SJCRH30 (cell line): ENCODE measurements around the gene RPS16. TPM values are rescaled to one million over a fixed set of nuclear protein-coding genes. Genes with fewer than 3 reads are reported as not detected.
A peak's percentile ranks its signal among the peaks of the same experiment; 100 is the strongest.

Source experiments
- DNase-seq, 2 experiments: peaks; one replicate each; pipeline ENCODE4 v3.0.0-alpha.2; 2015 to 2020
- H3K27ac ChIP-seq: fragments of 250-450 bp; sonication (Bioruptor Pico); 2 replicates; pipeline ENCODE4 v1.5.1; 2020; ENCODE audit warnings: mild to moderate bottlenecking, moderate library complexity
- H3K27me3 ChIP-seq: fragments of 250-450 bp; sonication (Bioruptor Pico); 2 replicates; pipeline ENCODE4 v1.5.1; 2020; ENCODE audit warnings: mild to moderate bottlenecking, moderate library complexity
- H3K36me3 ChIP-seq: fragments of 250-450 bp; sonication (Bioruptor Pico); 2 replicates; pipeline ENCODE4 v1.5.1; 2020; ENCODE audit warnings: mild to moderate bottlenecking, moderate library complexity
- H3K4me1 ChIP-seq: fragments of 250-450 bp; sonication (Bioruptor Pico); 2 replicates; pipeline ENCODE4 v1.5.1; 2020; ENCODE audit warnings: mild to moderate bottlenecking, moderate library complexity
- H3K4me3 ChIP-seq: fragments of 250-450 bp; sonication (Bioruptor Pico); 2 replicates; pipeline ENCODE4 v1.5.1; 2020; ENCODE audit warnings: mild to moderate bottlenecking, moderate library complexity
- H3K9me3 ChIP-seq: fragments of 250-450 bp; sonication (Bioruptor Pico); replicated peaks from 2 replicates; pipeline ENCODE4 v1.5.1; 2020; ENCODE audit warnings: mild to moderate bottlenecking, moderate library complexity
- total RNA-seq: library from RNA; depleted of rRNA; stranded (reverse); fragments of >200 nt; shearing (Covaris generic); gene quantifications from 2 replicates; pipeline ENCODE4 v1.2.3, GENCODE V29; 2014

The RPS16 gene
- total RNA-seq, 1 experiment from 2014 or later, result 1,718 TPM

DNA sequence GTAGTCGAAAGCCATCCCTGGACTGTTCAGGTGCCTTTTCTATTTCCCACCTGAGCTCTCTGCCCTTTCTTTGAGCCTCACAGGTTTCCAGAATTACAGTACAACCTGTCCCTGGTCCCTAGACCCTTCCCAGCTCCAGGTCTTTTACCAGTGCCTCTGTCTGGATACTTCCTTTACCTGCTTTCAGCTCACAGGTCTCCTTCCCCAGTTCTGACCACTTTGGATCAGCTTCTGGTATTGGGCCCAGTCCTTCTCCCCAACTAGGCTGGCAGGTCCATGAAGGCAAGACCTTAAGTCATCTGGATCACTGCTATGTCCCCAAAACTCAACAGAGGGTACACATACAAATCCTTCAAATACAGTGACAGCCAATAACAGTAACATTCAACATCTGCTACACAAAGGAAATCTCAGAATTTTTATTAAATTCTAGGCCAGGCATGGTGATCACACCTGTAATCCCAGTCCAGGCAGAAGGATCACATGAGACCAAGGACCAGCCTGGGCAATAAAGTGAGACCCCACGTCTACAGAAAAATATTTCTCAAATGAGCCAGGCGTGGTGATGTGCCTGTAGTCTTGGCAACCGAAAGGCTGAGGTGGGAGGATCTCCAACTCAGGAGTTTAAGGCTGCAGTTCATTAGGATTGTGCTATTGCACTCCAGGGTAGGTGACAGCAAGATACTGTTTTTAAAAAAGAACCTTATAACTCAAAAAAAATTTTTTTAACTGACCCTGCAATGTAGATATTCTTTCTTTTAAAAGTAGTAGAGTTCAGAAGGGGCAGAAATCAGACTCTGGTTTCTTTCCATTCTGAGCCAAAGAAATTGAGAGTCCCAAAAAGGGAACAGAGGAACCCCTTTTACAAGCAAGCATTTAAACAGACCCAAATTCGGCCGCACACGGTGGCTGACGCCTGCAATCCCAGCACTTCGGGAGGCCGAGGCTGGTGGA, 1.3 kb downstream of the RPS16 start:
- no peak for DNase-seq
- Histone ChIP-seq H3K27ac (no peak overlapping the region; the same call in 1 of the 2 replicates), H3K36me3 (peaks cover 39% of the 10 kb centered on the region), H3K27me3 (no peaks in the 10 kb centered on the region), H3K4me3 (peak overlapping the region; percentile 85), H3K4me1 (no peaks in the 10 kb centered on the region), H3K9me3 (no peaks in the 10 kb centered on the region)

GRCh38 chr19:39433480-39434079, 2.2 kb downstream of the RPS16 start:
- DNase-seq, result no peak
- peaks cover 4% of the 10 kb centered on the region; the same call in 1 of the 2 replicates for H3K4me1 ChIP-seq
- no peaks in the 10 kb centered on the region for H3K9me3 ChIP-seq
- H3K27ac ChIP-seq, result no peak overlapping the region
- peaks cover 39% of the 10 kb centered on the region for H3K36me3 ChIP-seq
- H3K4me3 ChIP-seq, result no peak overlapping the region
- no peaks in the 10 kb centered on the region for H3K27me3 ChIP-seq

GRCh38 chr19:39432677-39433025, 3.1 kb downstream of the RPS16 start:
- Histone ChIP-seq H3K27ac (no peak overlapping the region), H3K27me3 (no peaks in the 10 kb centered on the region), H3K4me1 (peaks cover 7% of the 10 kb centered on the region; the same call in 1 of the 2 replicates), H3K36me3 (peaks cover 39% of the 10 kb centered on the region), H3K4me3 (no peak overlapping the region), H3K9me3 (no peaks in the 10 kb centered on the region)
- no peak for DNase-seq

GRCh38 chr19:39430675-39431593, 4.8 kb downstream of the RPS16 start:
- Histone ChIP-seq H3K4me3 (no peak overlapping the region), H3K27me3 (no peaks in the 10 kb centered on the region), H3K27ac (peak overlapping the region; percentile 3; the same call in 1 of the 2 replicates), H3K4me1 (peaks cover 7% of the 10 kb centered on the region; the same call in 1 of the 2 replicates), H3K36me3 (peaks cover 39% of the 10 kb centered on the region), H3K9me3 (no peaks in the 10 kb centered on the region)
- peak; percentile 30 to 51 for DNase-seq

- H3K4me1 ChIP-seq, result peaks cover 7% of the 10 kb centered on the region; the same call in 1 of the 2 replicates
- H3K4me3 ChIP-seq, result peak overlapping the region; percentile 7; the same call in 1 of the 2 replicates
- peak; percentile 74 to 79 for DNase-seq
- no peaks in the 10 kb centered on the region for H3K27me3 ChIP-seq
- H3K9me3 ChIP-seq, result no peaks in the 10 kb centered on the region
- H3K27ac ChIP-seq, result no peak overlapping the region; the same call in 1 of the 2 replicates
- H3K36me3 ChIP-seq, result peaks cover 29% of the 10 kb centered on the region
Observed at GRCh38 chr19:39428283-39429112, 7.3 kb downstream of the RPS16 start.

GRCh38 chr19:39427707-39428106, 8.0 kb downstream of the RPS16 start:
- Histone ChIP-seq H3K36me3 (peaks cover 23% of the 10 kb centered on the region), H3K4me3 (no peak overlapping the region), H3K27ac (no peak overlapping the region), H3K27me3 (no peaks in the 10 kb centered on the region), H3K9me3 (no peaks in the 10 kb centered on the region), H3K4me1 (peaks cover 7% of the 10 kb centered on the region; the same call in 1 of the 2 replicates)
- no peak for DNase-seq

GRCh38 chr19:39426170-39426569, 9.6 kb downstream of the RPS16 start:
- DNase-seq, result no peak
- H3K27ac ChIP-seq, result no peak overlapping the region
- peaks cover 27% of the 10 kb centered on the region for H3K36me3 ChIP-seq
- no peaks in the 10 kb centered on the region for H3K27me3 ChIP-seq
- H3K4me3 ChIP-seq, result no peak overlapping the region
- peaks cover 7% of the 10 kb centered on the region; the same call in 1 of the 2 replicates for H3K4me1 ChIP-seq
- H3K9me3 ChIP-seq, result no peaks in the 10 kb centered on the region

- DNase-seq, result no peak
- Histone ChIP-seq H3K27me3 (no peaks in the 10 kb centered on the region), H3K4me1 (peaks cover 7% of the 10 kb centered on the region; the same call in 1 of the 2 replicates), H3K4me3 (no peak overlapping the region), H3K36me3 (peaks cover 28% of the 10 kb centered on the region), H3K27ac (no peak overlapping the region), H3K9me3 (no peaks in the 10 kb centered on the region)
Observed at GRCh38 chr19:39425744-39426143, 10.0 kb downstream of the RPS16 start.

GRCh38 chr19:39424934-39425333, 10.8 kb downstream of the RPS16 start:
- peaks cover 33% of the 10 kb centered on the region for H3K36me3 ChIP-seq

GRCh38 chr19:39423258-39424086, 12.3 kb downstream of the RPS16 start:
- Histone ChIP-seq H3K4me3 (no peak overlapping the region), H3K27ac (no peak overlapping the region), H3K9me3 (no peaks in the 10 kb centered on the region), H3K27me3 (no peaks in the 10 kb centered on the region), H3K36me3 (peaks cover 45% of the 10 kb centered on the region), H3K4me1 (peaks cover 2% of the 10 kb centered on the region; the same call in 1 of the 2 replicates)
- no peak for DNase-seq

More at GRCh38 chr19:39424934-39425333, 10.8 kb downstream of the RPS16 start:
- Histone ChIP-seq H3K9me3 (no peaks in the 10 kb centered on the region), H3K4me1 (peaks cover 7% of the 10 kb centered on the region; the same call in 1 of the 2 replicates), H3K27ac (no peak overlapping the region), H3K27me3 (no peaks in the 10 kb centered on the region), H3K4me3 (no peak overlapping the region)
- no peak for DNase-seq

GRCh38 chr19:39422020-39422419, 13.7 kb downstream of the RPS16 start:
- peaks cover 53% of the 10 kb centered on the region for H3K36me3 ChIP-seq
- no peaks in the 10 kb centered on the region for H3K4me1 ChIP-seq
- no peaks in the 10 kb centered on the region for H3K9me3 ChIP-seq
- H3K27me3 ChIP-seq, result no peaks in the 10 kb centered on the region
- no peak overlapping the region for H3K4me3 ChIP-seq
- no peak for DNase-seq
- no peak overlapping the region for H3K27ac ChIP-seq

DNA sequence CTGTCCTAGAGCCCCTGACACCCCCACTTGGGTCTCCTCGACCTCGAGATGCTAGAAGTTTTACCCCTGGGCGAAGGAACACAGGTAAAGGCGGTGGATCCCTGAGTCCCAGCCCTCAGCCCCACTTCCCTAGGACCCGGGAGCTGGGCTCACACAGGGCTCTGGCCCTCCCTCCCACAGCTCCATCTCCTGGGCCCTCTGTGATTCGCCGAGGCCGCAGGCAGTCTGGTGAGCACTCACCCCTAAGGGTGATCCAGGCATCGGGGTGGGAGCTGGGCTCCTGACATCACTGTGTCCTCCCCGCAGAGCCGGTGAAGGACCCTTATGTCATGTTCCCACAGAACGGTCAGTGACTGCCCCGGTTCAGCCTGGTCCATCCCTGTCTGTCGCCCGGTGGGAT, 15.0 kb downstream of the RPS16 start:
- no peaks in the 10 kb centered on the region for H3K27me3 ChIP-seq
- H3K4me1 ChIP-seq, result no peaks in the 10 kb centered on the region
- H3K9me3 ChIP-seq, result no peaks in the 10 kb centered on the region
- no peak for DNase-seq
- no peak overlapping the region for H3K4me3 ChIP-seq
- no peak overlapping the region for H3K27ac ChIP-seq
- H3K36me3 ChIP-seq, result peaks cover 53% of the 10 kb centered on the region

- no peaks in the 10 kb centered on the region for H3K9me3 ChIP-seq
Observed at GRCh38 chr19:39419003-39419402, 16.7 kb downstream of the RPS16 start.

More at GRCh38 chr19:39419003-39419402, 16.7 kb downstream of the RPS16 start:
- Histone ChIP-seq H3K36me3 (peaks cover 46% of the 10 kb centered on the region), H3K4me3 (no peak overlapping the region), H3K4me1 (no peaks in the 10 kb centered on the region), H3K27ac (no peak overlapping the region), H3K27me3 (no peaks in the 10 kb centered on the region)
- no peak for DNase-seq
